ENCODE results near the gene CEP295NL.
"Not testable (repeated sequence)": the region's sequence is repeated elsewhere in the genome, so short reads cannot be mapped to it uniquely, and the experiment has no call there.

CEP295NL gene

DNA sequence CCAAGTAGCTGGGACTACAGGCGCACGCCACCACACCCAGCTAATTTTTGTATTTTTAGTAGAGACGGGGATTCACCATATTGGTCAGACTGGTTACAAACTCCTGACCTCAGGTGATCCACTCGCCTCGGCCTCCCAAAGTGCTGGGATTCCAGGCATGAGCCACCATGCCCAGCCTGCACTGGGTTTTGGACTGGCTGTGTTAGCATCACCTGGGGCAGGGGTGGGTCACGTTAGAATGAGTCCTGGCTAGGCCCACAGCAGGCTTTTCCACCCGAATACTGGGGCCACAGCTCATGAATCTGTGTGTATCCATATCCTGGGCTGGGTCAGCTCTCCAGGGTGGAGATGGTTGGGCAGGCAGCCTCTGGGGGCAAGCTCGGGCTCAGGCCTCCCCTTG is 770 bp downstream of the CEP295NL start:
- not testable (repeated sequence) for DNase-seq

- DNase-seq = no peak
Observed at GRCh38 chr17:78901806-78902205, 1.2 kb downstream of the CEP295NL start.

DNA sequence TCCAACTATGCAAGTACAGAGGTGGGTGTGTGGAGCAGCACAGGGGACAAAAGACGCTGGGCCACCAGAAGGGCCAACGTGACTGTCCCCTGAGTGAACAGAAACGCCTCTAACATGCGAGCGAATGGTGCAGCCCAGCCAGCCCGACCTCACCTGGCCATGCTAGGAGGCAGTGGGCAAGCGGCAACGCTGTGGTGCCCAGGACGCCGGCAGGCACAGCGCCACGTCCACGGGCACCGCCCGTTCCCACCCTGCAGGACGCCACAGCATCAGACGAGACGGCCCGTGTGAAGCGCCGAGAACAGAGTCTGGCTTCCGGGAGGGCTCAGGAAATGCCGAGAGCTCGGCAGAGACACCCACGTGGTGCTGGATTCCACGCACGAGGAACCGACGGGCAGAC is 2.2 kb downstream of the CEP295NL start:
- DNase-seq = no peak

- DNase-seq = no peak
Observed at GRCh38 chr17:78899361-78900260, 3.4 kb downstream of the CEP295NL start.

DNA sequence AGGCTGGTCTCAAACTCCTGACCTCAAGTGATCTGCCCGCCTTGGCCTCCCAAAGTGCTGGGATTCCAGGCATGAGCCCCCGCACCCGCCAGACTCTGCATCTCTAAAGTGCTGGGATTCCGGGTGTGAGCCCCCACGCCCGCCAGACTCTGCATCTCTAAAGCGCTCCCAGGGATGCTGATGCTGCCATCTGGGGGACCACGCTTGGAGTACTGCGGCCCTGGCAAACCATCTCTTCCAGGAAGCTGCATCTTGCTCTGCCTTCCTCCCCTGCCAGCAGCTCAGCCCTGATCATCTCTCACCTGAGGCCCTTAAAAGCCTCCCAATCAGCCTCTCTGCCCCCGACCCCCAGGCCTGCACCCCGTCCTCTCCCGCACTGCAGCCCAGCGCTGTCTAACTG is 4.1 kb downstream of the CEP295NL start:
- no peak for DNase-seq

GRCh38 chr17:78898075-78898836 is 4.7 kb downstream of the CEP295NL start:
- DNase-seq = no peak

- no peak for DNase-seq
Observed at GRCh38 chr17:78897664-78898047, 5.3 kb downstream of the CEP295NL start.

DNA sequence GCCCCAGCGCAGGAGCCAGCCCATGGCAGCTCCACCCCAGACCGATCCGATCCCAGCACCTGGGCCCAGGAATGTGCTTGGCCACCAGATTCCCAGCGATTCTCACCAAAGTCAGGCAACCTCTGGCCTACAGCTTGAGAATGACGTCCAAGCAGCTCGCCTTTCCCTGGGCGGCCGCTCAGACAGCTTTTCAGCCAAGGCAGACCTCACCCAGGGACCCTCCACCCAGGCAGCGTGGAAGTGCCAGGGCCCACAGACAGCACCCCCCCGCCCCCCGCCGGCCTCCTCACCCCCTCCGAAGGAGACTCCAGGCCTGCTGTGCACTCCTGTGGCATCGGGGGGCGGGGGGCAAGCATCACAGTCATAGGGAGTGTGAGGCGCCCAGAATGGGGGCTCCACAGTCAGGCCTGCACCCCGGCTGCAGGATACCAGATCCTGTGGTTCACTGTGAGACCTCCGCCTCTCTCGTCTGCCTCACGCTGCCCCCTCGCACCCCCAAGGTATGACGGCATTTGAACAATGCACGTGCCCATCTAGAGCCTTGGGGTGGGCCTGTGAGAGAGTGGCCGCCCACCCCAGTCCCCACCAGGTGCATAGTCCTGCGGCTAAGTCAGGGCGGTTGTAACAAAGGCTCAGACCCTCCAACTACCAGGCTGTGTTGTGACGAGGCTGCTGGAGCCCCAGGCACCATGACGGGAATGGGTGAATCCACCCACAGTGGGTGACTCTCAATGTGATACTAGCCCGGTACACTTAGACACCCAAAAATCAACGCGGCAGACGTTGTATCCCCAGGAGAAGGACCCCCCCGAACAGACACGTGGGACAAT is 6.0 kb downstream of the CEP295NL start:
- no peak for DNase-seq

- no peak for DNase-seq
Observed at GRCh38 chr17:78896091-78896833, 6.7 kb downstream of the CEP295NL start.

DNA sequence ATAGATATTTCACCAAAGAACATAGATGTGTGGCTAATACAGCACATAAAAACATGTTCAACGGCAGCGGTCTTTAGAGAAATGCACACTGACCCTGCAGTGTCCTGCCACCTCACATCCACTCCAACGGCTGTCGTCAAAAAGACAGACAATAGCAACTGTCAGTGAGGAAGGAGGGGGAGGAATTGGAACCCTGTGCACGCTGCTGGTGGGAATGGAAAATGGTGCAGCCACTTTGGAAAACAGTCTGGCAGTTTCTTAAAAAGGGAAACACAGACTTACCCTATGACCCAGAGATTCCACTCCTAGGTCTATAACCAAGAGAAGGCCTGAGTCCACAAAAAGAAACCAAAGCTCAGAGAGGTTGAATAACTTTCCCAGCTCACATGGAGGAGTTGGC is 7.7 kb downstream of the CEP295NL start:
- DNase-seq = no peak

DNA sequence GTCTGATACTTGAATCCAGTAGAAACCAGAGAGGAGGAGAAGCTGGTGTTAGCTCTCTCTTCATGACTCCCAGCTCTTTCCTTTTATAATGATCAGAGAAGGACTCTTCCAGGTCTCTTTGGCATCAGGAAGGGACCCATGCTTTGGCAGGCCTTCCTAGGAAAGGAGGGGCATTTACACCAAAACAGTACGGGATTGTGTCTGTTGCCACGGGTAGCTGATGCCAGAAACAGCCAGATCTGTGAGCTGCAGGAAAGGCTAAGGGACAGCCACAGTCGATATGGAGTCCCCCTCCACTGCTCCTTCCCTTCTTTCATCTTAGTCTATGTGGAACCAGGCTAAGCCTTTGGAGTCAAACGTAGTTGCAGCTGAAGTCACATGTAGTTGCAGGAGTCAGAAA is 9.3 kb downstream of the CEP295NL start:
- no peak for DNase-seq

GRCh38 chr17:78892936-78893379 is 10.0 kb downstream of the CEP295NL start:
- peak; percentile 69 for DNase-seq

DNA sequence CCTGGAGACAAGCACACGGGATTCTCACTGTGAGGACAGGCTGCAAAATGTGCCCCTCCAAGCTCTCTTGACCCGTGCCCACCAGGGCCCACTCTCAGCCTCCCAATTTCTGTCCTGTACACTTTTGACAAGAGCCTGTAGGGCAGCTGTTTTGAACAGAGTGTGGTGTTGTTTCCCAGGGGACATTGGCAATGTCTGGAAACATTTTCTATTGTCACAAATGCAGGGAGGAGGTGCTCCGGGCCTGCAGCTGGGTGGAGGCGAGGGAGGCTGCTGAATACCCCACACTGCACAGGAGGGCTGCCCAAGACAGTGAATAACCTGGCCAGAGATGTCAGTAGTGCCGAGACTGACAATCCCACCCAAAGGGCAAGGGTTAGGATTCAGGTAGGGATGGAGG is 10.5 kb downstream of the CEP295NL start:
- DNase-seq = peak; percentile 40

DNA sequence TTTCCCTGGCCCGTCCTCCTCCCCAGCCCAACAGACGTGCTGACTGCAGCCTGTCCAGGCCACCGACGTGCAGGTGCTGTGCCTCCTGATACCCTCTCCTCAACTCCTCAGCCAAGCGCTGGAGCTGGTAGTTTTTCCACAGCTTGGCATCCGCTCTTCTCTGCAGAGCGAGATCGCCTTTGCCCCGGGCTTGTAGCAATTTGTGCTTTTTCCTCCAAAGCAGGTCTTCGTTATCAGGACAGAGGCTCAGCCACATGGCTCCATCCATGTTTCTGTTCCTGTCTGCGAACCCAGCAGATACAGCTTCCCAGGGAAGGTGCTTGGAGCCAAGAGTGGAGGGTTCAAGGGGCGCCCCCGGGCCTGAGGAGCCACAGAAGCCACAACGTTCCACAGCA is 10.9 kb downstream of the CEP295NL start:
- DNase-seq = no peak

- no peak for DNase-seq
Observed at GRCh38 chr17:78891406-78892061, 11.5 kb downstream of the CEP295NL start.

DNA sequence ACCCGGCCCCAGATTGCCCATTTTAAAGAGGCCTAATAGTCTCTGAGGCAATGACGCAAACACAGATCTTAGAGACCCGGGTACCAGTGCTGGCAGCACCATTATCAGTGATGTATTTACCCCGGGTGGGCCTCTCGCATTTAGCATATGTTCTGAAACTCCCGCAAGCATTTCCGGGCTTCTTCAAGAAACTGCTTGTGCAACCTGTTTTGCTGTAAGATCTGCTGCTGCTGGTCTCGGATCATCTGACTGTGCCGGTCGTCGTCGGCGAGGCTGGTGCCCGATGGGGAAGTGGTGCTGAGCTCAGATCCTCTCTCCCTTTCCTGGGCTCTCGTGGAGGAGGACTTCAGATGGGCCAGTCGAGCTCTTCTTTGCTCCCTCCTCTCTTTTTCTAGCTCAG is 12.5 kb downstream of the CEP295NL start:
- DNase-seq = peak; percentile 98

- not testable (repeated sequence) for DNase-seq
Observed at GRCh38 chr17:78890096-78890495, 12.9 kb downstream of the CEP295NL start.

- DNase-seq = peak; percentile 76
Observed at GRCh38 chr17:78889531-78889930, 13.5 kb downstream of the CEP295NL start.

DNA sequence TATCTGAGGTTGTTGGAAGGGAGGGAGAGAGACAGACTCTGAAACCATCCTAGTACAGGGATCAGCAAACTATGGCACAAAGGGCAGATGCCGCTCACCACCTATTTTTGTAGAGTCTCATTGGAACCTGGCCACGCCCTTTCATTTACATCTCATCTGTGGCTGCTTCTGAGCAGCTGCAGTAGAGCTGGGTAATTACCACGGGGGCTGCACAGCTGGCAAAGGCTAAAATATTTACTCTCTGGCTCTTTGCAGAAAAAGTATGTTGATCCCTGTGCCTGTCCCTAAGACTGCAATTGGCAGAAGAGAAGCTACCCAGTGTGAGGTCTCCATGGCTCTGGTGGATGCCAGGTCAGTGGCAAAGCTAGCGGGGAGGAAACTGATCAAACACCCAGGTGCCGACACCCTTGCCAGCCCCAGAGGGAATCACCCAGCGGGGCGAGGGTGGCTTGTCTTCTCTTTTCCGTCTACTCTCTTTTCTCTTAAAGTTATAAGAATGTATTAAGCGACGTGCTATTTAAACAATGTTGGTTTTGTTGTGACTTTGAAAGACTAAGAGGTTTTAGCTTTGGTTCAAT is 14.0 kb downstream of the CEP295NL start:
- no peak for DNase-seq

GRCh38 chr17:78886954-78887353 is 16.0 kb downstream of the CEP295NL start:
- DNase-seq = no peak

DNA sequence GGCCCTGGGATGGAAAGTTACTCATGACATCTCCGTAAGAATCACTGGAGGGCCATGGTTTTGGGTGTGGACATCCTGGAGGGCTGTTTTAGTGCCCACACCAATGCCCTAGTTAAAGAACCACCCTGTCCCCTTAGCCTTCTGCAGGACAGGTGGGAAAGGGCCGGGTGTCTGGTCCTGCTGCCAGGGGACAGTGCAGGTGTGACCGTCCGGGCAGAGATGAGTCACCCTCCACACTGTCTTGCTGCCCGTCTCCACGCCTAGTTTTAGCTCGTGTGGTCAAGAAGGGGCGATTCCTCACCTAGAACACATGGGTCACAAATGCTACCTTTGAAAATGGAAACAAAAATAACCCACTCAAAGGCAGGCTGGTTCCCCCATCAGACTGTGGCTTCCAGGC is 17.0 kb downstream of the CEP295NL start:
- no peak for DNase-seq

Data from MV-4-11 (cell line).